Tibial nerve (tissue), 4 donors: ENCODE measurements around the gene MORN1. TPM values are rescaled to one million over a fixed set of nuclear protein-coding genes. Genes with fewer than 3 reads are reported as not detected.

Experiments
- DNase-seq, 2 donors: peaks; one replicate each; pipeline ENCODE4 v3.0.0-alpha.2; 2019; ENCODE audit warnings: low spot score in 2 of 2
- H3K27ac ChIP-seq, 4 donors: fragments of 200-600 bp; sonication (generic) in 3 of 4; one replicate each; pipeline ENCODE4 v1.5.1; 2017 to 2019; ENCODE audit warnings: mild to moderate bottlenecking in 1 of 4
- H3K27me3 ChIP-seq, 2 donors: fragments of 200-600 bp; sonication (generic) in 1 of 2; one replicate each; pipeline versions ENCODE4 v1.5.1 to v1.6.0; 2017 to 2019
- H3K36me3 ChIP-seq, 3 donors: fragments of 200-600 bp; sonication (generic); one replicate each; pipeline ENCODE4 v1.5.1; 2018 to 2019
- H3K4me1 ChIP-seq, 4 donors: fragments of 200-600 bp; sonication (generic) in 3 of 4; one replicate each; pipeline ENCODE4 v1.5.1; 2017 to 2019
- H3K4me3 ChIP-seq, 4 donors: fragments of 200-600 bp; sonication (generic) in 3 of 4; one replicate each; pipeline ENCODE4 v1.5.1; 2017 to 2019; ENCODE audit warnings: mild to moderate bottlenecking in 1 of 4, moderate library complexity in 1 of 4
- H3K9me3 ChIP-seq, 4 donors: fragments of 200-600 bp; sonication (generic) in 3 of 4; one replicate each; pipeline ENCODE4 v1.5.1; 2017 to 2019
- EP300 ChIP-seq, 2 donors: sonication (generic); formaldehyde crosslinking; IDR thresholded peaks; one replicate each; pipeline ENCODE4 v1.6.1; 2017; ENCODE audit warnings: antibody characterized with exemption in 2 of 2, mild to moderate bottlenecking in 1 of 2
- POLR2A ChIP-seq, 2 donors: fragments of 450-650 bp; IDR thresholded peaks; one replicate each; pipeline ENCODE4 v1.6.1; 2017; ENCODE audit warnings: antibody characterized with exemption in 2 of 2, mild to moderate bottlenecking in 2 of 2, moderate library complexity in 2 of 2
- WGBS, 2 donors: methylation state at CpG; one replicate each; pipeline ENCODE4 v1.1.5; 2018; 5-methylcytosine and 5-hydroxymethylcytosine counted together
- total RNA-seq, 4 donors: library from RNA; depleted of rRNA; stranded (reverse); fragments of >200 nt; gene quantifications; one replicate each; pipeline ENCODE4 v1.1.0, GENCODE V29; 2016
- TF ChIP-seq, protein P1 (sequence below), 5 experiments: fragments of 200-600 bp in 3 of 5; fragments of 450-650 bp in 2 of 5; sonication (generic) in 3 of 5; IDR thresholded peaks; one replicate each; pipeline ENCODE4 v1.5.1; 2016 to 2019; ENCODE audit warnings: antibody characterized with exemption in 5 of 5, mild to moderate bottlenecking in 3 of 5, moderate library complexity in 2 of 5

MORN1 gene
- total RNA-seq, 4 donors from 2014 or later, result 8.7 to 21.9 (median 16.1) TPM

- H3K4me1 ChIP-seq, result no peaks in the 10 kb centered on the region
- no peak for DNase-seq
- H3K27ac ChIP-seq, result no peak overlapping the region
- 75 to 90% methylated on average over 15 of the region's 15 CpGs for WGBS, 2 donors
- no peak for TF ChIP-seq POLR2A (IDR thresholded peaks at IDR 0.05)
- no peak for TF ChIP-seq EP300 (IDR thresholded peaks at IDR 0.05)
- TF ChIP-seq, protein P1, sequence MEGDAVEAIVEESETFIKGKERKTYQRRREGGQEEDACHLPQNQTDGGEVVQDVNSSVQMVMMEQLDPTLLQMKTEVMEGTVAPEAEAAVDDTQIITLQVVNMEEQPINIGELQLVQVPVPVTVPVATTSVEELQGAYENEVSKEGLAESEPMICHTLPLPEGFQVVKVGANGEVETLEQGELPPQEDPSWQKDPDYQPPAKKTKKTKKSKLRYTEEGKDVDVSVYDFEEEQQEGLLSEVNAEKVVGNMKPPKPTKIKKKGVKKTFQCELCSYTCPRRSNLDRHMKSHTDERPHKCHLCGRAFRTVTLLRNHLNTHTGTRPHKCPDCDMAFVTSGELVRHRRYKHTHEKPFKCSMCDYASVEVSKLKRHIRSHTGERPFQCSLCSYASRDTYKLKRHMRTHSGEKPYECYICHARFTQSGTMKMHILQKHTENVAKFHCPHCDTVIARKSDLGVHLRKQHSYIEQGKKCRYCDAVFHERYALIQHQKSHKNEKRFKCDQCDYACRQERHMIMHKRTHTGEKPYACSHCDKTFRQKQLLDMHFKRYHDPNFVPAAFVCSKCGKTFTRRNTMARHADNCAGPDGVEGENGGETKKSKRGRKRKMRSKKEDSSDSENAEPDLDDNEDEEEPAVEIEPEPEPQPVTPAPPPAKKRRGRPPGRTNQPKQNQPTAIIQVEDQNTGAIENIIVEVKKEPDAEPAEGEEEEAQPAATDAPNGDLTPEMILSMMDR (IDR thresholded peaks at IDR 0.05), result no peak
- H3K27me3 ChIP-seq, result peaks cover 0 to 60% of the 10 kb centered on the region in 2 donors
- no peaks in the 10 kb centered on the region for H3K9me3 ChIP-seq
- H3K36me3 ChIP-seq, result no peaks in the 10 kb centered on the region
- no peak overlapping the region for H3K4me3 ChIP-seq
These were observed 46.3 kb upstream of the MORN1 start for GRCh38 chr1:2437617-2438016.

GRCh38 chr1:2436876-2437275 is 45.5 kb upstream of the MORN1 start:
- Histone ChIP-seq H3K4me3 (no peak overlapping the region), H3K36me3 (no peaks in the 10 kb centered on the region), H3K4me1 (no peaks in the 10 kb centered on the region), H3K27ac (no peak overlapping the region), H3K27me3 (peaks cover 0 to 60% of the 10 kb centered on the region in 2 donors), H3K9me3 (no peaks in the 10 kb centered on the region)
- no peak for TF ChIP-seq EP300 (IDR thresholded peaks at IDR 0.05)
- TF ChIP-seq POLR2A (IDR thresholded peaks at IDR 0.05), result no peak
- TF ChIP-seq, protein P1 (IDR thresholded peaks at IDR 0.05), result no peak
- no peak for DNase-seq
- 76 to 77% methylated on average over 6 to 7 of the region's 7 CpGs for WGBS, 2 donors

DNA sequence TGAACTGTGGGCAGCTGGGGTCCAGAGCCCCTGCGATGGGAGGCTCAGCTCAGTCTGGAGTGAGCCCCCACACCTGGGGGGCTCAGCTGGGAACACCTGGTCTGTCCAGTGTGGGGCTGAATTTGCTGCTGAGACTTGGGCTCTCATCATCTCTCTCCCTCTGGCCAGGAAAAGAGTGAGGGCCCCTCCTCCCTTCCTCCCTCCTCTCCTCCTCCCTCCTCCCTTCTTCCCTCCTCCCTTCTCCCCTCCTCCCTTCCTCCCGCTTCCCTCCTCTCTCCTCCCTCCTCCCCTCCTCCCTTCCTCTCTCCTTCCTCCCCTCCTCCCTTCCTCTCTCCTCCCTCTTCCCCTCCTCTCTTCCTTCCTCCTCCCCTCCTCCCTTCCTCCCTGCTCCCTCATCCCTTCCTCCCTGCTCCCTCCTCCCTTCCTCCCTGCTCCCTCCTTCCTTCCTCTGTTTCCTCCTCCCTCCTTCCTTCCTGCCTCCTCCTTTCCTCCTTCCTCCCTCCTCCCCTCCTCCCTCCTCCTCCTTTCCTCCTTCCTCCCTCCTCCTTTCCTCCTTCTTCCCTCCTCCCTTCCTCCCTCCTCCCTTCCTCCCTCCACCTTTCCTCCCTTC is 44.5 kb upstream of the MORN1 start:
- 59 to 84% methylated on average over 2 of the region's 2 CpGs for WGBS, 2 donors
- DNase-seq, result no peak
- H3K36me3 ChIP-seq, result no peaks in the 10 kb centered on the region
- no peak overlapping the region for H3K27ac ChIP-seq
- H3K4me1 ChIP-seq, result no peaks in the 10 kb centered on the region
- H3K27me3 ChIP-seq, result peaks cover 0 to 58% of the 10 kb centered on the region in 2 donors
- H3K9me3 ChIP-seq, result no peaks in the 10 kb centered on the region
- TF ChIP-seq POLR2A (IDR thresholded peaks at IDR 0.05) (no peak), EP300 (IDR thresholded peaks at IDR 0.05) (no peak)
- TF ChIP-seq, protein P1 (IDR thresholded peaks at IDR 0.05), result no peak
- H3K4me3 ChIP-seq, result no peak overlapping the region

- peaks cover 0 to 2% (median 0%) of the 10 kb centered on the region in 4 donors for H3K9me3 ChIP-seq
- peaks cover 0 to 64% of the 10 kb centered on the region in 2 donors for H3K27me3 ChIP-seq
- no peak overlapping the region for H3K4me3 ChIP-seq
- no peak for DNase-seq
- no peak for TF ChIP-seq POLR2A (IDR thresholded peaks at IDR 0.05)
- WGBS, 2 donors, result 51 to 54% methylated on average over 3 to 9 of the region's 9 CpGs
- no peak overlapping the region for H3K27ac ChIP-seq
- H3K36me3 ChIP-seq, result no peaks in the 10 kb centered on the region
- H3K4me1 ChIP-seq, result no peaks in the 10 kb centered on the region
These were observed 43.7 kb upstream of the MORN1 start for GRCh38 chr1:2435091-2435490.

- Histone ChIP-seq H3K4me1 (no peaks in the 10 kb centered on the region), H3K27me3 (peaks cover 0 to 74% of the 10 kb centered on the region in 2 donors), H3K36me3 (no peaks in the 10 kb centered on the region), H3K4me3 (no peak overlapping the region), H3K9me3 (peaks cover 0 to 12% (median 0%) of the 10 kb centered on the region in 4 donors), H3K27ac (no peak overlapping the region)
- no peak for DNase-seq
- 67 to 75% methylated on average over 18 to 27 of the region's 34 CpGs for WGBS, 2 donors
- TF ChIP-seq EP300 (IDR thresholded peaks at IDR 0.05) (no peak), POLR2A (IDR thresholded peaks at IDR 0.05) (no peak)
- TF ChIP-seq, protein P1 (IDR thresholded peaks at IDR 0.05), result no peak
These were observed 42.7 kb upstream of the MORN1 start for GRCh38 chr1:2433936-2434655.
